Gastroesophageal sphincter (tissue), 3 donors: Measurements from ENCODE around the gene LAMA4.

Experiments
- EP300 ChIP-seq: sonication (generic); formaldehyde crosslinking; IDR thresholded peaks from one replicate; pipeline ENCODE4 v1.6.1; 2017; ENCODE audit warnings: antibody characterized with exemption, mild to moderate bottlenecking
- POLR2A ChIP-seq, 2 donors: fragments of 450-650 bp; IDR thresholded peaks; one replicate each; pipeline ENCODE4 v1.6.1; 2017; ENCODE audit warnings: antibody characterized with exemption in 2 of 2, mild to moderate bottlenecking in 2 of 2, moderate library complexity in 1 of 2
- TF ChIP-seq, protein P1 (sequence below), 4 experiments: fragments of 200-600 bp in 2 of 4; fragments of 450-650 bp in 2 of 4; sonication (generic) in 1 of 4; IDR thresholded peaks; one replicate each; pipeline ENCODE4 v1.5.1; 2017 to 2019; ENCODE audit warnings: antibody characterized with exemption in 4 of 4, mild to moderate bottlenecking in 2 of 4, moderate library complexity in 2 of 4

DNA sequence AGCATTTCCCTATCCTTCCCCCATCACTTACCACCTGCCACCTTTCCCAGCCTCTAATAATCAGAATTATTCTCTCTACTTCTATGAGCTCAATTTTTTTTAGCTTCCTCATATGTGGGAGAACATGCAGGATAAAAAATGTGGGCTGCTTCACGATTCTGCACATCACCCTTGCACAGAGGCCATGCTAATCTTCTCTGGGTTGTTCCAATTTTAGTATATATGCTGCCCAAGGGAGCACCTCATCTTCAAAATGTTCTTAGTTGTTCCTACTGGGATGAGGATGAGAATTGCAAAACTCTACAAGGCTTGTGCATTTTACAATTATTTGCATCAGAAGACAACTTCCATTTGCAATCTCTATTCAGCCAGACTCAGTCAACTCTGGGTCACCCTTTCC is 58.1 kb downstream of the LAMA4 start:
- TF ChIP-seq, protein P1, sequence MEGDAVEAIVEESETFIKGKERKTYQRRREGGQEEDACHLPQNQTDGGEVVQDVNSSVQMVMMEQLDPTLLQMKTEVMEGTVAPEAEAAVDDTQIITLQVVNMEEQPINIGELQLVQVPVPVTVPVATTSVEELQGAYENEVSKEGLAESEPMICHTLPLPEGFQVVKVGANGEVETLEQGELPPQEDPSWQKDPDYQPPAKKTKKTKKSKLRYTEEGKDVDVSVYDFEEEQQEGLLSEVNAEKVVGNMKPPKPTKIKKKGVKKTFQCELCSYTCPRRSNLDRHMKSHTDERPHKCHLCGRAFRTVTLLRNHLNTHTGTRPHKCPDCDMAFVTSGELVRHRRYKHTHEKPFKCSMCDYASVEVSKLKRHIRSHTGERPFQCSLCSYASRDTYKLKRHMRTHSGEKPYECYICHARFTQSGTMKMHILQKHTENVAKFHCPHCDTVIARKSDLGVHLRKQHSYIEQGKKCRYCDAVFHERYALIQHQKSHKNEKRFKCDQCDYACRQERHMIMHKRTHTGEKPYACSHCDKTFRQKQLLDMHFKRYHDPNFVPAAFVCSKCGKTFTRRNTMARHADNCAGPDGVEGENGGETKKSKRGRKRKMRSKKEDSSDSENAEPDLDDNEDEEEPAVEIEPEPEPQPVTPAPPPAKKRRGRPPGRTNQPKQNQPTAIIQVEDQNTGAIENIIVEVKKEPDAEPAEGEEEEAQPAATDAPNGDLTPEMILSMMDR (IDR thresholded peaks at IDR 0.05): no peak
- TF ChIP-seq EP300 (no peak), POLR2A (IDR thresholded peaks at IDR 0.05) (no peak)
